Measurements from ENCODE around the gene BTBD16.

DNA sequence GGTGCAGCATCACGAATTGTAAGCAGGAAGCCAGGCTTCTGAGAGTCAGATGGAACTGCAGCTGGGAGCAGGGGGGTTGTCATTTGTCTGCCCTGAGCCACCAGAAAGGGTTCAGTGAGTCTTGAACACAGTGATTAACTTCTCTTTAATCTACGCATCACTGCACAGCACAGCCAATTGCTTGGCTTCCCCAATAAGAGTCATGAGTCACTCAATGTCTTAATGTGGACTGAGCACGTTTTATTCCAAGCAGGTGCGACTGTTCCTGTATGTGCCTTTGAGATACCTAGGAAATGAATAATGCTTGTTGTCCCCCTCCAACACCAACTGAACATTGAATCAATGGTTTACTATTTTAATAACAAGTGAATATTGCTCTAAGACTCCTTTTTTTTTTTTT lies 77.4 kb downstream of the BTBD16 start:
- TF ChIP-seq, protein P1, sequence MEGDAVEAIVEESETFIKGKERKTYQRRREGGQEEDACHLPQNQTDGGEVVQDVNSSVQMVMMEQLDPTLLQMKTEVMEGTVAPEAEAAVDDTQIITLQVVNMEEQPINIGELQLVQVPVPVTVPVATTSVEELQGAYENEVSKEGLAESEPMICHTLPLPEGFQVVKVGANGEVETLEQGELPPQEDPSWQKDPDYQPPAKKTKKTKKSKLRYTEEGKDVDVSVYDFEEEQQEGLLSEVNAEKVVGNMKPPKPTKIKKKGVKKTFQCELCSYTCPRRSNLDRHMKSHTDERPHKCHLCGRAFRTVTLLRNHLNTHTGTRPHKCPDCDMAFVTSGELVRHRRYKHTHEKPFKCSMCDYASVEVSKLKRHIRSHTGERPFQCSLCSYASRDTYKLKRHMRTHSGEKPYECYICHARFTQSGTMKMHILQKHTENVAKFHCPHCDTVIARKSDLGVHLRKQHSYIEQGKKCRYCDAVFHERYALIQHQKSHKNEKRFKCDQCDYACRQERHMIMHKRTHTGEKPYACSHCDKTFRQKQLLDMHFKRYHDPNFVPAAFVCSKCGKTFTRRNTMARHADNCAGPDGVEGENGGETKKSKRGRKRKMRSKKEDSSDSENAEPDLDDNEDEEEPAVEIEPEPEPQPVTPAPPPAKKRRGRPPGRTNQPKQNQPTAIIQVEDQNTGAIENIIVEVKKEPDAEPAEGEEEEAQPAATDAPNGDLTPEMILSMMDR (IDR thresholded peaks at IDR 0.05), result no peak
- TF ChIP-seq POLR2A (IDR thresholded peaks at IDR 0.05), result no peak

All from ovary (tissue), 3 donors.